H9 (cell line): ENCODE results near the gene NDUFS2. TPM values are rescaled to one million over a fixed set of nuclear protein-coding genes. Genes with fewer than 3 reads are reported as not detected.

Source experiments
- DNase-seq: peaks from one replicate; pipeline ENCODE4 v3.0.0-alpha.2; 2017
- H2AFZ ChIP-seq: one replicate; pipeline ENCODE4 v1.6.1; 2013; ENCODE audit warnings: mild to moderate bottlenecking, low read length, control low read depth, moderate library complexity
- H2AK5ac ChIP-seq: 2 replicates; pipeline ENCODE4 v1.6.1; 2013; ENCODE audit warnings: low read length, control low read depth, mixed read lengths; ENCODE audit not compliant: insufficient read length
- H2BK120ac ChIP-seq: one replicate; pipeline ENCODE4 v1.6.1; 2013; ENCODE audit warnings: low read depth, mild to moderate bottlenecking, low read length, control low read depth, inconsistent platforms; ENCODE audit not compliant: poor library complexity, severe bottlenecking
- H2BK12ac ChIP-seq: 2 replicates; pipeline ENCODE4 v1.6.1; 2013; ENCODE audit warnings: low read length, control low read depth, mixed read lengths, low read depth; ENCODE audit not compliant: insufficient read length
- H2BK15ac ChIP-seq: 2 replicates; pipeline ENCODE4 v1.6.1; 2013; ENCODE audit warnings: low read depth, low read length, control low read depth
- H2BK20ac ChIP-seq: one replicate; pipeline ENCODE4 v1.6.1; 2013; ENCODE audit warnings: low read depth, mild to moderate bottlenecking, low read length, control low read depth, inconsistent platforms; ENCODE audit not compliant: poor library complexity, severe bottlenecking
- H2BK5ac ChIP-seq: 2 replicates; pipeline ENCODE4 v1.6.1; 2013; ENCODE audit warnings: low read length, control low read depth, mixed read lengths; ENCODE audit not compliant: insufficient read length
- H3K14ac ChIP-seq: 2 replicates; pipeline ENCODE4 v1.6.1; 2013; ENCODE audit warnings: low read length, control low read depth; ENCODE audit not compliant: insufficient read depth
- H3K18ac ChIP-seq: 2 replicates; pipeline ENCODE4 v1.6.1; 2013; ENCODE audit warnings: low read depth, mild to moderate bottlenecking, mixed read lengths, low read length, control low read depth; ENCODE audit not compliant: insufficient read length
- H3K23ac ChIP-seq: 2 replicates; pipeline ENCODE4 v1.6.1; 2013; ENCODE audit warnings: low read length, control low read depth, mixed read lengths, low read depth; ENCODE audit not compliant: insufficient read length
- H3K23me2 ChIP-seq: 2 replicates; pipeline ENCODE4 v1.6.1; 2013; ENCODE audit warnings: low read depth, mild to moderate bottlenecking, mixed read lengths, low read length, control low read depth; ENCODE audit not compliant: insufficient read length, poor library complexity, severe bottlenecking
- H3K27ac ChIP-seq: 2 replicates; pipeline ENCODE4 v1.5.1; 2013; ENCODE audit warnings: low read length, control low read depth, mixed read lengths, low read depth; ENCODE audit not compliant: insufficient read length
- H3K27me3 ChIP-seq: 2 replicates; pipeline ENCODE4 v1.6.1; 2013; ENCODE audit warnings: low read length, control low read depth, inconsistent platforms; ENCODE audit not compliant: insufficient read depth
- H3K4ac ChIP-seq: 2 replicates; pipeline ENCODE4 v1.6.1; 2013; ENCODE audit warnings: low read depth, mild to moderate bottlenecking, control low read depth, inconsistent platforms, low read length, moderate library complexity
- H3K4me1 ChIP-seq: 2 replicates; pipeline ENCODE4 v1.6.1; 2013; ENCODE audit warnings: low read length, control low read depth, inconsistent platforms; ENCODE audit not compliant: insufficient read depth
- H3K4me2 ChIP-seq: 2 replicates; pipeline ENCODE4 v1.6.1; 2013; ENCODE audit warnings: low read length, control low read depth, mixed read lengths; ENCODE audit not compliant: insufficient read length, insufficient read depth
- H3K56ac ChIP-seq: 2 replicates; pipeline ENCODE4 v1.6.1; 2013; ENCODE audit warnings: low read depth, mild to moderate bottlenecking, mixed read lengths, low read length, control low read depth; ENCODE audit not compliant: insufficient read length
- H3K79me1 ChIP-seq: 2 replicates; pipeline ENCODE4 v1.6.1; 2013; ENCODE audit warnings: low read depth, mild to moderate bottlenecking, moderate library complexity, low read length, control low read depth, inconsistent platforms; ENCODE audit not compliant: insufficient read depth, poor library complexity, severe bottlenecking
- H3K79me2 ChIP-seq: 2 replicates; pipeline ENCODE4 v1.6.1; 2013; ENCODE audit warnings: low read length, control low read depth, inconsistent platforms; ENCODE audit not compliant: insufficient read depth
- H3K9ac ChIP-seq: 2 replicates; pipeline ENCODE4 v1.6.1; 2013; ENCODE audit warnings: low read length, control low read depth, mixed read lengths; ENCODE audit not compliant: insufficient read length; ENCODE audit errors: extremely low read depth
- H3K9me3 ChIP-seq: one replicate; pipeline ENCODE4 v1.6.1; 2013; ENCODE audit warnings: low read depth, low read length, inconsistent platforms; ENCODE audit not compliant: control insufficient read depth
- H3T11ph ChIP-seq: one replicate; pipeline ENCODE4 v1.6.1; 2013; ENCODE audit warnings: mild to moderate bottlenecking, low read length, control low read depth, inconsistent platforms
- H4K20me1 ChIP-seq: one replicate; pipeline ENCODE4 v1.6.1; 2013; ENCODE audit not compliant: control insufficient read depth, insufficient read length, insufficient read depth
- H4K5ac ChIP-seq: 2 replicates; pipeline ENCODE4 v1.6.1; 2013; ENCODE audit warnings: low read depth, mild to moderate bottlenecking, mixed read lengths, low read length, control low read depth; ENCODE audit not compliant: insufficient read length
- H4K8ac ChIP-seq: replicated peaks from 2 replicates; pipeline ENCODE4 v1.6.1; 2013; ENCODE audit warnings: low read length, control low read depth, mixed read lengths, low read depth; ENCODE audit not compliant: insufficient read length
- H4K91ac ChIP-seq: 2 replicates; pipeline ENCODE4 v1.6.1; 2013; ENCODE audit warnings: low read depth, mild to moderate bottlenecking, moderate library complexity, mixed read lengths, low read length, control low read depth; ENCODE audit not compliant: insufficient read length
- H3K27ac Mint-ChIP-seq, 3 experiments: 2 replicates in 2 of 3; 3 replicates in 1 of 3; pipeline ENCODE4 v1.8.0; 2020 to 2021; ENCODE audit warnings: mixed read lengths in 3 of 3, mild to moderate bottlenecking in 1 of 3, moderate library complexity in 1 of 3
- H3K27me3 Mint-ChIP-seq: 2 replicates; pipeline ENCODE4 v1.8.0; 2021; ENCODE audit warnings: low read depth, mild to moderate bottlenecking, moderate library complexity, mixed read lengths
- H3K36me3 Mint-ChIP-seq, 3 experiments: 2 replicates in 2 of 3; 3 replicates in 1 of 3; pipeline ENCODE4 v1.8.0; 2020 to 2021; ENCODE audit warnings: low read depth in 3 of 3, mixed read lengths in 3 of 3; ENCODE audit not compliant: insufficient read depth in 1 of 3
- H3K4me1 Mint-ChIP-seq, 2 experiments: 2 replicates each; pipeline ENCODE4 v1.8.0; 2020; ENCODE audit warnings: mixed read lengths in 2 of 2
- H3K4me3 Mint-ChIP-seq, 2 experiments: 2 replicates in 1 of 2; 3 replicates in 1 of 2; pipeline ENCODE4 v1.8.0; 2020 to 2021; ENCODE audit warnings: mild to moderate bottlenecking in 2 of 2, mixed read lengths in 2 of 2, moderate library complexity in 1 of 2
- H3K9me3 Mint-ChIP-seq, 2 experiments: 2 replicates in 1 of 2; 3 replicates in 1 of 2; pipeline ENCODE4 v1.8.0; 2020; ENCODE audit warnings: mild to moderate bottlenecking in 2 of 2, mixed read lengths in 2 of 2, moderate library complexity in 1 of 2
- WGBS: extraction: QIAGEN DNeasy Blood & Tissue Kit; methylation state at CpG from one replicate; pipeline ENCODE4 v1.1.7; 2013; ENCODE audit warnings: missing lambda C conversion rate, low lambda C conversion rate, mixed read lengths; ENCODE audit not compliant: insufficient read length; ENCODE audit errors: extremely low coverage; 5-methylcytosine and 5-hydroxymethylcytosine counted together
- total RNA-seq: library from RNA; stranded (reverse); gene quantifications from 2 replicates; pipeline ENCODE4 v1.2.1, GENCODE V29; 2021
- TF ChIP-seq, protein P1 (sequence below): fragments of 200-600 bp; sonication (generic); conservative IDR thresholded peaks from 3 replicates; pipeline ENCODE4 v1.8.0; 2021; ENCODE audit warnings: antibody characterized with exemption, mild to moderate bottlenecking

Gene NDUFS2
- total RNA-seq, 1 experiment from 2014 or later: 84.5 TPM

- peaks cover 57 to 65% of the 10 kb centered on the region in 2 experiments for H3K4me1 Mint-ChIP-seq
- H3K27me3 Mint-ChIP-seq: no peaks in the 10 kb centered on the region
- H3K27ac Mint-ChIP-seq: peak within 1 kb of the TSS; percentile 86 to 99 (median 91)
- Histone ChIP-seq H4K8ac (no peak within 1 kb of the TSS), H3K4me1 (peaks cover 24% of the 10 kb centered on the region), H3K9me3 (no peaks in the 10 kb centered on the region), H3K23me2 (peaks cover 7% of the 10 kb centered on the region), H3K27me3 (no peaks in the 10 kb centered on the region; the same call in 1 of the 2 replicates), H3K23ac (no peak within 1 kb of the TSS), H2AFZ (no peak within 1 kb of the TSS), H3K4me2 (peak within 1 kb of the TSS; percentile 27), H3K18ac (peak within 1 kb of the TSS; percentile 3), H4K91ac (no peak within 1 kb of the TSS), H4K5ac (no peak within 1 kb of the TSS), H2BK12ac (no peak within 1 kb of the TSS), H3K4ac (no peak within 1 kb of the TSS), H2BK5ac (no peak within 1 kb of the TSS), H3K27ac (no peak within 1 kb of the TSS), H3T11ph (no peak within 1 kb of the TSS), H3K79me1 (no peaks in the 10 kb centered on the region), H2BK120ac (no peak within 1 kb of the TSS), H2BK20ac (no peak within 1 kb of the TSS), H3K14ac (peak within 1 kb of the TSS; percentile 13; the same call in 1 of the 2 replicates), H2AK5ac (no peak within 1 kb of the TSS), H4K20me1 (no peaks in the 10 kb centered on the region), H3K79me2 (no peaks in the 10 kb centered on the region), H3K9ac (no peak within 1 kb of the TSS), H2BK15ac (no peak within 1 kb of the TSS), H3K56ac (no peak within 1 kb of the TSS)
- peak; percentile 82 for DNase-seq
- H3K36me3 Mint-ChIP-seq: peaks cover 2 to 18% (median 8%) of the 10 kb centered on the region in 3 experiments; a peak in 6 of 7 replicates
- no peaks in the 10 kb centered on the region; a peak in 1 of 5 replicates for H3K9me3 Mint-ChIP-seq
- peak within 1 kb of the TSS; percentile 59 to 91 for H3K4me3 Mint-ChIP-seq
- TF ChIP-seq, protein P1, sequence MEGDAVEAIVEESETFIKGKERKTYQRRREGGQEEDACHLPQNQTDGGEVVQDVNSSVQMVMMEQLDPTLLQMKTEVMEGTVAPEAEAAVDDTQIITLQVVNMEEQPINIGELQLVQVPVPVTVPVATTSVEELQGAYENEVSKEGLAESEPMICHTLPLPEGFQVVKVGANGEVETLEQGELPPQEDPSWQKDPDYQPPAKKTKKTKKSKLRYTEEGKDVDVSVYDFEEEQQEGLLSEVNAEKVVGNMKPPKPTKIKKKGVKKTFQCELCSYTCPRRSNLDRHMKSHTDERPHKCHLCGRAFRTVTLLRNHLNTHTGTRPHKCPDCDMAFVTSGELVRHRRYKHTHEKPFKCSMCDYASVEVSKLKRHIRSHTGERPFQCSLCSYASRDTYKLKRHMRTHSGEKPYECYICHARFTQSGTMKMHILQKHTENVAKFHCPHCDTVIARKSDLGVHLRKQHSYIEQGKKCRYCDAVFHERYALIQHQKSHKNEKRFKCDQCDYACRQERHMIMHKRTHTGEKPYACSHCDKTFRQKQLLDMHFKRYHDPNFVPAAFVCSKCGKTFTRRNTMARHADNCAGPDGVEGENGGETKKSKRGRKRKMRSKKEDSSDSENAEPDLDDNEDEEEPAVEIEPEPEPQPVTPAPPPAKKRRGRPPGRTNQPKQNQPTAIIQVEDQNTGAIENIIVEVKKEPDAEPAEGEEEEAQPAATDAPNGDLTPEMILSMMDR: no peak
- no CpG with 5 or more reads among the region's 11 CpGs for WGBS
Observed at GRCh38 chr1:161198897-161199431, 3.2 kb upstream of the NDUFS2 start, which contains the start of gene ADAMTS4. Gene ADAMTS4 (minus strand): TSS chr1:161199054. CDS start chr1:161198627, 427 bp downstream.
